Measurements from ENCODE around the gene MORF4L1.

- TF ChIP-seq CTCF (IDR thresholded peaks at IDR 0.05; ENCODE audit: low read length) (no peak), EZH2 (IDR thresholded peaks at IDR 0.05; ENCODE audit: borderline replicate concordance, low read length) (no peak)
Measured at GRCh38 chr15:78872155-78872971, at the start of gene MORF4L1.

Measured in OCI-LY1 (cell line).